Stimulated activated naive CD8-positive, alpha-beta T cell treated with anti-CD3 and anti-CD28 coated beads, Interleukin-15, amount 100 ng/mL, for 72 hours (primary cell): ENCODE results near the gene SCYL2.
"Not testable (repeated sequence)": the region's sequence is repeated elsewhere in the genome, so short reads cannot be mapped to it uniquely, and the experiment has no call there.

Experiments used
- ATAC-seq: fragments of 150-1000 bp; cut with Tn5 transposase; 2 replicates; pipeline ENCODE4 v1.10.0; 2021; ENCODE audit warnings: mild to moderate bottlenecking, moderate library complexity
- DNase-seq, 2 donors: peaks; one replicate each; pipeline ENCODE4 v3.0.0; 2021 to 2022
- H3K27ac Mint-ChIP-seq, 2 donors: one replicate each; pipeline ENCODE4 v1.8.0; 2022; ENCODE audit warnings: mild to moderate bottlenecking in 2 of 2, mixed read lengths in 2 of 2, moderate library complexity in 2 of 2
- H3K27me3 Mint-ChIP-seq: one replicate; pipeline ENCODE4 v1.8.0; 2022; ENCODE audit warnings: mixed read lengths
- H3K4me1 Mint-ChIP-seq: one replicate; pipeline ENCODE4 v1.8.0; 2022; ENCODE audit warnings: mild to moderate bottlenecking, mixed read lengths
- H3K4me3 Mint-ChIP-seq, 2 donors: one replicate each; pipeline ENCODE4 v1.8.0; 2022; ENCODE audit warnings: mild to moderate bottlenecking in 2 of 2, mixed read lengths in 2 of 2, moderate library complexity in 1 of 2
- H3K9me3 Mint-ChIP-seq, 2 donors: one replicate each; pipeline ENCODE4 v1.8.0; 2022; ENCODE audit warnings: mixed read lengths in 2 of 2

The SCYL2 gene

GRCh38 chr12:100266835-100267602 is at the start of gene SCYL2, which contains the start of gene DEPDC4:
SCYL2 (plus strand) TSS chr12:100267177; CDS start chr12:100282971, 15,794 bp downstream.
DEPDC4 (minus strand) TSS chr12:100267079; CDS start chr12:100267076, 3 bp downstream.
- peak; percentile 93 to 94 for DNase-seq

GRCh38 chr12:100219328-100220109 is 47.5 kb upstream of the SCYL2 start:
- no peak overlapping the region for H3K4me3 Mint-ChIP-seq
- H3K4me1 Mint-ChIP-seq = no peaks in the 10 kb centered on the region
- DNase-seq (no peak), ATAC-seq (no peak)
- no peaks in the 10 kb centered on the region for H3K27me3 Mint-ChIP-seq
- H3K27ac Mint-ChIP-seq = peak overlapping the region in 1 of 2 donors; percentile 25
- no peaks in the 10 kb centered on the region for H3K9me3 Mint-ChIP-seq

More at GRCh38 chr12:100266835-100267602, at the start of gene SCYL2, which contains the start of gene DEPDC4:
- peak within 1 kb of the TSS; percentile 99 for H3K27ac Mint-ChIP-seq
- peak within 1 kb of the TSS; percentile 94 to 100 for H3K4me3 Mint-ChIP-seq
- H3K4me1 Mint-ChIP-seq = peaks cover 23% of the 10 kb centered on the region
- H3K9me3 Mint-ChIP-seq = no peaks in the 10 kb centered on the region
- H3K27me3 Mint-ChIP-seq = no peaks in the 10 kb centered on the region
- ATAC-seq = peak; percentile 91

- no peak overlapping the region for H3K4me3 Mint-ChIP-seq
- no peaks in the 10 kb centered on the region for H3K27me3 Mint-ChIP-seq
- no peak for DNase-seq
- no peaks in the 10 kb centered on the region for H3K4me1 Mint-ChIP-seq
- no peaks in the 10 kb centered on the region for H3K9me3 Mint-ChIP-seq
- H3K27ac Mint-ChIP-seq = no peak overlapping the region
- ATAC-seq = no peak
Measured at GRCh38 chr12:100221523-100221922, 45.5 kb upstream of the SCYL2 start.

- peak overlapping the region in 1 of 2 donors; percentile 72 for H3K27ac Mint-ChIP-seq
- not testable (repeated sequence) for DNase-seq, H3K4me3 Mint-ChIP-seq, H3K27me3 Mint-ChIP-seq, H3K4me1 Mint-ChIP-seq, H3K9me3 Mint-ChIP-seq, ATAC-seq
Measured at GRCh38 chr12:100222173-100222572, 44.8 kb upstream of the SCYL2 start.

GRCh38 chr12:100225491-100225890 is 41.5 kb upstream of the SCYL2 start:
- DNase-seq = no peak
- no peak for ATAC-seq
- Mint-ChIP-seq H3K27ac (no peak overlapping the region), H3K4me1 (no peaks in the 10 kb centered on the region), H3K27me3 (no peaks in the 10 kb centered on the region), H3K9me3 (no peaks in the 10 kb centered on the region), H3K4me3 (no peak overlapping the region)

- DNase-seq (no peak), ATAC-seq (peak; percentile 52)
- H3K9me3 Mint-ChIP-seq = no peaks in the 10 kb centered on the region
- no peaks in the 10 kb centered on the region for H3K27me3 Mint-ChIP-seq
- no peak overlapping the region for H3K27ac Mint-ChIP-seq
- H3K4me3 Mint-ChIP-seq = no peak overlapping the region
- no peaks in the 10 kb centered on the region for H3K4me1 Mint-ChIP-seq
Measured at GRCh38 chr12:100229036-100229635, 37.8 kb upstream of the SCYL2 start.

GRCh38 chr12:100229876-100230275 is 37.1 kb upstream of the SCYL2 start:
- H3K27me3 Mint-ChIP-seq = no peaks in the 10 kb centered on the region
- no peaks in the 10 kb centered on the region for H3K9me3 Mint-ChIP-seq
- no peaks in the 10 kb centered on the region for H3K4me1 Mint-ChIP-seq
- no peak overlapping the region for H3K27ac Mint-ChIP-seq
- DNase-seq (no peak), ATAC-seq (no peak)
- no peak overlapping the region for H3K4me3 Mint-ChIP-seq

GRCh38 chr12:100231873-100232272 is 35.1 kb upstream of the SCYL2 start:
- ATAC-seq, H3K27me3 Mint-ChIP-seq, H3K27ac Mint-ChIP-seq, H3K4me3 Mint-ChIP-seq, DNase-seq, H3K9me3 Mint-ChIP-seq, H3K4me1 Mint-ChIP-seq: not testable (repeated sequence)

- no peak for ATAC-seq
- Mint-ChIP-seq H3K27me3 (no peaks in the 10 kb centered on the region), H3K4me3 (no peak overlapping the region), H3K27ac (no peak overlapping the region), H3K4me1 (no peaks in the 10 kb centered on the region), H3K9me3 (no peaks in the 10 kb centered on the region)
- DNase-seq = no peak
Measured at GRCh38 chr12:100234166-100234565, 32.8 kb upstream of the SCYL2 start.

GRCh38 chr12:100234591-100235304 is 32.2 kb upstream of the SCYL2 start:
- ATAC-seq (no peak), DNase-seq (no peak)
- Mint-ChIP-seq H3K4me1 (no peaks in the 10 kb centered on the region), H3K27me3 (no peaks in the 10 kb centered on the region), H3K9me3 (no peaks in the 10 kb centered on the region), H3K27ac (no peak overlapping the region), H3K4me3 (no peak overlapping the region)

GRCh38 chr12:100238801-100239200 is 28.2 kb upstream of the SCYL2 start:
- DNase-seq = no peak
- no peaks in the 10 kb centered on the region for H3K4me1 Mint-ChIP-seq
- ATAC-seq = no peak
- H3K4me3 Mint-ChIP-seq = no peak overlapping the region
- no peaks in the 10 kb centered on the region for H3K9me3 Mint-ChIP-seq
- peak overlapping the region in 1 of 2 donors; percentile 72 for H3K27ac Mint-ChIP-seq
- H3K27me3 Mint-ChIP-seq = no peaks in the 10 kb centered on the region

GRCh38 chr12:100239589-100239988 is 27.4 kb upstream of the SCYL2 start:
- H3K27me3 Mint-ChIP-seq = no peaks in the 10 kb centered on the region
- no peak for DNase-seq
- no peaks in the 10 kb centered on the region for H3K9me3 Mint-ChIP-seq
- H3K27ac Mint-ChIP-seq = no peak overlapping the region
- no peak for ATAC-seq
- no peaks in the 10 kb centered on the region for H3K4me1 Mint-ChIP-seq
- no peak overlapping the region for H3K4me3 Mint-ChIP-seq

- H3K4me3 Mint-ChIP-seq = no peak overlapping the region
- H3K27me3 Mint-ChIP-seq = no peaks in the 10 kb centered on the region
- ATAC-seq (no peak), DNase-seq (no peak)
- H3K4me1 Mint-ChIP-seq = no peaks in the 10 kb centered on the region
- H3K9me3 Mint-ChIP-seq = no peaks in the 10 kb centered on the region
- H3K27ac Mint-ChIP-seq = no peak overlapping the region
Measured at GRCh38 chr12:100243137-100243536, 23.8 kb upstream of the SCYL2 start.

- no peak overlapping the region for H3K27ac Mint-ChIP-seq
- ATAC-seq (no peak), DNase-seq (no peak)
- no peaks in the 10 kb centered on the region for H3K9me3 Mint-ChIP-seq
- H3K27me3 Mint-ChIP-seq = no peaks in the 10 kb centered on the region
- H3K4me1 Mint-ChIP-seq = no peaks in the 10 kb centered on the region
- no peak overlapping the region for H3K4me3 Mint-ChIP-seq
Measured at GRCh38 chr12:100247765-100248164, 19.2 kb upstream of the SCYL2 start.

- H3K9me3 Mint-ChIP-seq = no peaks in the 10 kb centered on the region
- DNase-seq = no peak
- H3K4me1 Mint-ChIP-seq = no peaks in the 10 kb centered on the region
- H3K4me3 Mint-ChIP-seq = no peak overlapping the region
- H3K27me3 Mint-ChIP-seq = no peaks in the 10 kb centered on the region
- no peak overlapping the region for H3K27ac Mint-ChIP-seq
- no peak for ATAC-seq
Measured at GRCh38 chr12:100248886-100249285, 18.1 kb upstream of the SCYL2 start.
